ENCODE measurements around the gene PIK3R5.

PIK3R5 gene

DNA sequence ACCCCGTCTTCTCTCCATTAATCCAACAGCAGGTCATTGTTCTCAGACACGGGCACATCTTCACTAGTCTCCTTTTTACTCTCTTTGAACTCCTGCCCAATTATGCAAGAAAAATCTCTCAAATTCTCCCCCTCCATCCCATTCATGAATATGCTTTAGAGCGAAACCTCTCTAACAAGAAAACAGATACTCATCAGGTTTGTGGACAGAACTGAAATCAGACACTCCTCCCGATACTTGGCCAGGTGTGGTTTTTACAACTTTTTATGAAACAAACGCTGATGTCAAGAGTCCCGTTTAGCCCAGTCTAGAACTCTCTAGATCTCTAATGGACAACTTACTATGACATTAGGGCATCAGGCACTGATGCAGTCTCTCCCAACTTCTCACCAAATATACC lies 40.9 kb downstream of the PIK3R5 start:
- DNase-seq, result no peak

DNA sequence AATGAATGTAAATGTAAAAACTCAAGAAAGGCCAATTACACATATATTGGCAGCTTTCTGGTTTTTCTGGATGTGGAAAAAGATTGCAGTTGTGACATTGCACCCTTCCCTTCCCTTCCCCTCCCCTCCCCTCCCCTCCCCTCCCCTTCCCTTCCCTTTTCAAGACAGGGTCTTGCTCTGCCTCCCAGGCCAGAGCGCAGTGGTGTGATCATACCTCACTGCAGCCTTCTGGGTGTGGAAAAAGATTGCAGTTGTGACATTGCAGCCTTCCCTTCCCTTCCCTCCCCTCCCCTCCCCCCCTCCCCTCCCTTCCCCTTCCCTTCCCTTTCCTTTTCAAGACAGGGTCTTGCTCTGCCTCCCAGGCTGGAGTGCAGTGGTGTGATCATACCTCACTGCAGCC lies 41.7 kb downstream of the PIK3R5 start:
- peak; percentile 35 to 73 (median 70) for DNase-seq

DNA sequence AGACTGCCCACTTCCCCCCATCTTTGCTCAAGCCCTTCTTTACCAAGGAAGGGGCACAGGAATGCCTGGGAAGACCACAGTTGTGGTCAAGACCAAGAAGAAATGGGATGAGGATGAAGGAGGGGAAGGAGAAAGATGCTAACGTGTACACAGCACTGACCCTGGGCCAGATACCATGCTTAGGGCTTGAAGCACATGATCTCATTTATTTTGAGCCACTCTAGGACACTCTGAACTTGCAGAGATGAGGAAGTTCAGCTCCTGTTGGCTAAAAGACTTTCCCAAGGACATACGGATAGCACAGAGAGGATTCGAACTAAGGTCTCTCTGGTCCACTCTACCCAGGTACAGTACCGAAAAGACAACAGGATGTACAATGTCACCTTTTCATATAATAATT lies 42.6 kb downstream of the PIK3R5 start:
- DNase-seq, result peak; percentile 71 to 89 (median 80)

DNA sequence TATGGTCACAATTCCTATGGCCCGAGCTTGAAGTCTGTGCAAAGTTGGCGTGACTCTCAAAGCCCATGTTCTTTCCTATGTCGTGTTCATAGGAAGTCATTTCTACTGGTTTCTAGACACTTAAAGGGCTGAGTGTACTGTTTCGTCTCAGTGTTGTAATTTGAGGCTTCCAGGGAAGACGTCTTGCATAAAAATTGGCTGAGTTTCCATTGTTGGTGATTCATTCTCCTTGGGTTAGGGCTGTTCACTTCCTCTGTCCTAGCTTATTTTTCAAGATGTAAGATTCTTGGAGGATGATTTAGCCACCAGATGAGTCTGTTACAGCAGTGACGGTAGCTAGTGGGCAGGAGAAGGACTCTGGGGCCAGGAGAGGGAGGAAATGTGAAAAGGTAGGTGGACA lies 43.1 kb downstream of the PIK3R5 start:
- peak; percentile 84 to 99 (median 92) for DNase-seq

DNA sequence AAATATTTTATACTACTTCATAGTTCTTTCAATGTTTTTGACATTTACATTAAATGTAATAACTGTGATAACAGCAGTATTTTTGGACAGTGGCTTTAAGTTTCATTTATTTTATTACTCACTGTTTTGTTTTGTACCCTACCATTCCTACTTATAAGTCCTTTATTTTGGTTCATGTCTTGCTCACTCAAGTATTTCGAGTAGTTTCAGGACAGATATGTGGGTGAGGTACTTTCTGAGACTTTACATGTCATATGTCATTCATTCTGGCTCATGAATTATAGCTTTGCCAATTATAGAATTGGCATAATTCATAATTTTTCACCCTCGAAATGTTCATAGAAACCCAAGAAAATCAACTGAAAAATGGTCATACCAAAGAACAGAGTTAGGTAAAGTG lies 44.4 kb downstream of the PIK3R5 start:
- no peak for DNase-seq

DNA sequence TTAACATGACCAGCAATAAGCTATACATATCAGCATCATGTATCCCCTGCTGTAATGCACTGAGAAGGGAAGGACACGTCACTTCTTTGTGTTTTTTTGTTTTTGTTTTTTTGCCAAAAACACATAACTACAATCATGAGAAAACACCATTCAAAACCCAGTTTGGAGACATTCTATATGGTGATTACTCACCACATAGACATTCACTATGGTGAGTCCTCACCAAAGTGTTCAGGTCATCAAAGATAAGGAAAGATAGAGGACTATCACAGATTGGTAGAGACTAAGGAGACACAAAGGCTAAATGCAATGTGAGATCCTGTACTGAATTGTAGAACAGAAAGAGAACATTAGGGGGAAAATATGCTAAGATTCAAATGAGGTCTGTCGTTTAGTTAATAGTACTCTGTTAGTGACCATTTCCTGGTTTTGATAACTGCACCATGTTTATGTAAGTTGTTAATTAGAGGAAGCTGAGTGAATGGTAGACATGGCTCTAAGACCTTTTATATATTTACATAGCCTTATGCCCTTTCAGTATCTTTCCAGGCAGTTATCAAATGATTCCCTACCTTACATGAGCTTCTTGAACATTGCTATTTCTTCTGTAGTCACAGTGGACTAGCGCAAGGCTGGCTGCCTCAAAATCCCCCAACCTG lies 46.6 kb downstream of the PIK3R5 start:
- peak in 2 of 4 experiments; percentile 37 to 53 for DNase-seq

DNA sequence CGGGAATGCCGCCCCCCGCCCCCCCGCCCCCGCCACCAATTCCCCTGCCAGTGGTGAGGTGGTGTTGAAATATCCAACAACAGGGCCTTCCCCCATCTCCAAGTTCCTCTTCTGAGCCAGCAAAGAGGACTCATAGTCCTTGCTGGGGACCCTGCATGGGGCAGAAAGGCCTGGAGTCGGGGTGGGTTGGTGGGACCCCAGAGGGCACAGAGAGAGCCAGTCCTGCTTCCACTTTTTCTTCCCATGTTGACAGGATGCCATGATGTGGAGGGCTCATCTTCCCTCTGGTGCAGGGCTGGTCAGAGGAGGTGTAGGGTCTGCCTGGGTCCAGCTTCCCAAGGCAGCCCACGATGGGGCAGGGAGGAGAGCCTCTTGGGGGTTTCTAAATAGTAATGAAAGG lies 49.0 kb downstream of the PIK3R5 start:
- DNase-seq, result peak; percentile 70 to 91 (median 85)

DNA sequence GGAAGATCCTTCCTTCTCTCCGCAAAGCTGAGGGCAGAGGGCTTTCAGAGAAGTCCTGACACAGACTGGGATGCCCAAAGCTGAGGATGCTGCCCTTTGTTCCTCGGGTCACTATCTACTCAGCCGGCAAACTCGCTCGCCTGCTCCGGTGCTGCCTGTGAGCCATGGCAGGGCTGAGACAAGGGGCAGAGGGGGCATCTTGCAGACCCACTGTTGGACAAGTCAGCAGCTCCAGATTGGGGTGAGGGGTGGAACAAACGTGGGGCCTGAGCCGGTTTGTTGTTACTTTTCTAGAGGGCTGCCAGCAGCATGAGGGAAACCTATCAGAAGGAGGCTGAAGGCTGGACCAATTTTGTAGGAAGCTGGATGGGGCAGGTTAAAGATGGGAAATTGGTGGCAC lies 51.0 kb downstream of the PIK3R5 start:
- no peak for DNase-seq

DNA sequence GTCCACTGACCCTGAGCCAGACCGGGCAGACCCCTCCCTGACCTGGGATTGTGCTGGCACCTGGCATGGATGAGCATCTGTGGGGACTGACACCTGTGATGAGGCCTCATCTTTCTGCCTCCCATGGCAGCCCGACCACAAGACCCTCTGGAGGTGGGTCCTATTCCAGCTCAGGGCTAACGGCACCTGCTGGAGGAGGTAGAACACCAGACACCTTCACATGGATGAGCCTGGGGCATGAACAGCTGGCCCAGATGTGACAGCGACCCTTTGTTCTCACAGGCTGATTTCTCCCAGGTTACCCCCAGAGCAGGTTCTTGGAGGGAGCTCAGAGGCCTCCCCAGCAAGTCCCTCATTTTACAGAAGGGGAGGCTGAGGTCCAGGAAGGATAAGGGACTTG lies 51.6 kb downstream of the PIK3R5 start:
- DNase-seq, result no peak

DNA sequence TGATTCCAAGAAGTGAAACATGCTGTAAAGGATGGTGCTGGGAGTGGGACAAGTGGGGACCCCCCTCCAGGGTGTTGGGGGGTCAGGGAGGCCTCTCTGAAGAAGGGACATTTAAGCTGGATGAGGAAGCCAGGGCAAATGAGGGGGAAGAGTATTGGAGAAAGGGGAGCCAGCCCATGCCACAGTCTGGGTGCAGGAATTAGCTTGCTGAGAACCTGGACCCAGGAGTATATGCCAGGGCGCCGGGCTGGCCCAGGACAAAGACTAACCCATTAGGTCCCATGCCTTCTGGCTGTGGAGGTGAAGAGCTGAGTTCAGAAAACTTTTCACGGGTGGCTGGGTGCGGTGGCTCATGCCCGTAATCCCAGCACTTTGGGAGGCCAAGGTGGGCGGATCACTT lies 52.4 kb downstream of the PIK3R5 start:
- DNase-seq, result no peak

DNA sequence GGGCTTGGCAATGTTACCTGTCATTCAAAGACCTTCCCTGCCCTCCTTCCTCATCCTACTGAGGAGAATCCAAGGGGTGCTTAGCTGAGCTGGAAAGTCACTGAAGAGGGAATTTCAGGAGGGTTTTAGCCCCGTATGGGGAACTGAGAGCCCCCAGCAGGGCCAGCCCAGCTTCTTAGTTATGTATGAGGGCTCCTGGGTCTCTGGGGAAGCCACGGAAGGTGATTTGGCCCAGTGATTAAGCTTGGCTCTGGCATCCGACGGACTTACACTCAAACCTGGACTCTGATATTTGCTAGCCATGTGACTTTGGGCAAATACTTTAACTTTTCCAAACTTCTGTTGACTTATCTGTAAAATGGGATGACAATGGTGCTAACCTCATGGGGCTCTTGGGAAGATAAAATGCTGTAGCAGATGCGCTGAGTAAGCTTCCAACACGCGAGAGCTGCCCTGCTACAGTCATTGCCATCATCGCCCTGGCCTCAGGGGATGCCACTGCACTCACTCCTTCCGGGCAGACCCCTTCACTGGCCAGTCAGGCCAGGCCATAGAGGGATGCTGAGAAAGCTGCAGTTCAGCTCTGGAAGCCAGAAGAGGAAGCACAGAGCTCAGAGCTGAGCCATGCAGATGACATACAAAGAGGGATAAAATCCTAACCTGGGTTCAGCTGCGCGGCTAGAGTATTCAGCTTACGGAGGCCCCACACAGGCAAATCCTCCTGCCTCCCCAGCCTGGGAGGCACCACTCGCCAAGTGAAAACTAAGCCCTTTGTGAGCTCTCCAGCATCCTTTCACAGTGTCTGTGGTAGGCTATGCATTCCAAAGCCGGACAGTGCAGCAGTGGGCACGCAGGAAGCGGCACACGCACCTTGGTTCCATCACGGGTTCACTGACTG lies 53.2 kb downstream of the PIK3R5 start:
- DNase-seq, result peak in 1 of 4 experiments; percentile 36

DNA sequence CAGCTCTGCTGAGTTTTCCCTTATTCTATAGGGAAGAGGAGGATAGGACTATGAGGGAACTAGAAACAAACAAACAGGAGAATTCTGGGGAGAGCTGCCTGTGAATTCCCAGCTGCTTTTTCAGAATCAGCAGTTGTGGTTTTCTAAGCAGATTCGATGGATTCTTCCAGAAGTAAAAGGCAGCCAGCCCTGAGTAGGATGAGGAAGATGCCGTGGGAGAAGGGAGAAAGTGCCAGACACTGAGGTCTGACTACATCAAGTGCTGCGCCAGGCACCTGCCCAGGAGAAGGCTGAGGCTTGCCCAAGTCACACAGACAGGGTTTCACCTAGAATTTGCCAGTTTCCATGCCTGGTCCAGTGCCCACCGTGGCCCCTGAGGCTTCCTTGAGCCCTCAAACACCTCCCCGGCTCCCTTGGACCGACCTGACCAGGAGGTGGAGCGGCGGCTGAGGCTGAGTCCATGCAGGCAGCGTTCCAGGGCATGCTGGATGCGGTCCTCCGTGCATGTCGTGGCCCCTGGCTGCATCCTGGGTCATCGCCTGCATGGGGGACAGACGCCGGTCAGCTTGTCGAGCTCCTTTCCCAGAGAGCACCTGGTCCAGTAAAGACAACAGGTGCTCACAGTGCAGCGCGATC lies 54.4 kb downstream of the PIK3R5 start:
- DNase-seq, result peak in 3 of 4 experiments; percentile 30 to 48 (median 46)

DNA sequence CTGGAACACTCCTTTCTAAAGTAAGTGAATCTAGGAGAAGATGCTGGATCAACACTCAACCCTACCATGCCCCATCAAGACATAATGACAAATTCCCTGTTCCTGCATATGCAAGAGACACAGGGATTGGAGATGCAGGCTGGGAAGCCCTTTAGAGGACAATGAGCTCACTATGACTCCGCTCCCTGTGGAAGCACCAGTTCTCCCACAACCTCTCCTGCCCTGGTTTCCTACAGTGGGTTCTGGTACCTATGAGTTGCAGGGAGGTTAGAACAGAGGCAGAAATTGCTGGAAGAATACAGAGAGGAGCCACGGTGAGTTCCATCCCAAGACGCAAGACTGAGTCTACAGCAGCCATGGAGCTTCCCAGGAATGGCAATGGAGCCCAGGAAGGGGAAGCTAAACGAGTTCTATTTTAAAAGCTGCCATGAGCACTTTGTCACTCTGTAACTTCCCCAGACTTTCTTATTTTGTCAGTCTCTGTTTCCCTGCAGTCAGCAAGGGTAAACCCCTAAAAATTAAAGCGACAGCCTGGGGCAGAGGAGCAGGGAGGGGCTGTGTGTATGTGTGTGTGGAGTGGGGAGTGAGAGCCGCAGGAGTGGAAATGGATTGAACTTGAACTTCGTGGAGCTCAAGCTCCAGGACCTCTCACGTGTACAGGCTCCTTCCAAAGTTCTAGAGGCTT lies 55.8 kb downstream of the PIK3R5 start:
- DNase-seq, result peak; percentile 56 to 84 (median 76)

DNA sequence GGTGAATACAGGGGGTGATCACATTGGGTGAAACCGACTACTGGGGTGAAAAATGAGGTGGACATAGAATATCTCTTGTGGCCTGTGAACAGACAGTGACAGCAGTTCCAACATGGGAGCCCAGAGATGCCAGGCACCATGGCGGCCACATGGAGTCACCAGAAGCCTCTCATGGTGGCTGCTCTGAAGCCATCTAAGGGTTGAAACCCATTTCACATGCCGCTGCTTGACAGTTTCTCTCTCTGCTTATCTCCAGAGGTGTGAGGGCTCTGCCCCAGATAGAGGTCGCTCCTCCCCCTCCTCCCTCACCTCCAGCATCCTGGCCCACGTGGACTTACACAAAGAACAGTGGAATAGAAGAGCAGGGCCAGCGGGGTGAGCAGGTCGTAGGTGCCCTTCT lies 60.2 kb downstream of the PIK3R5 start:
- DNase-seq, result peak in 1 of 4 experiments; percentile 6

DNA sequence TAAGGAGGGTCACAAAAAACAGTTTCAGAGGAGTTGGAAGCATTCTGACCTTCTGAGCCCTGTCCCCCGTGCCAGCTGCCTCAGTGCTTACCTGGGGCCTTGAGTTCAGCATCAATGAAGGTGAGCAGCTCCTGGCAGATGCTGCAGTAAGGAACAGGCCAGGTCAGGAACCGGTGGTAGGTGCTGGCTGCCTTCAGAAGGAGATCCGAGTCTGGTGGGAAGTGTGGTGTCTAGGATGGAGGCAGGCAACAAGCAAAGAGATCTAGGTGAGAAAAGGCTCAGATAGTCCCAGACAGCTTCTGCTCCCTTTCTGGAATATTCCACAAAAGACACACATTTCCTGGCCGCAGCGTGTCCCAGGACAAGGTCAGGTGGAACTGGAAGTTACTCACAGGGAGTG lies 60.8 kb downstream of the PIK3R5 start:
- peak in 1 of 4 experiments; percentile 1 for DNase-seq

DNA sequence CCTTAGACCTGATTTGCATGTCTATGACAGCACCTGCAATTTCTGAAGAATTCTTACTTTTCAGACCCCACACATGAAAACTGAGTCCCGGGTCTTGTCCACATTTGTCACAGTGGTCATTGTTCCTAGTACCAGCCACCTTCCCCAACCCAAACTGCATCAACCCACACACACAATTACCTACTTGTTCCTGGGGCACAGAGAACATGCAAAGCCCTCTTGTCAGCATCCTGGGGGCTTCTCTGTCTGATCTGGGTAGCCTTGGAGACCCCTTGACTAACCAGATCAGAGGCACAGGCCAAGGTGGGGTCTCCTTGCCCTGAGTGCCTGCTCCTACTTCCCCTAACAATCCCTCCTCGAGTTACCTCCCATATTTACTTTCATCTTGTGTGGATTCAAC lies 61.3 kb downstream of the PIK3R5 start:
- DNase-seq, result peak in 1 of 4 experiments; percentile 1

DNA sequence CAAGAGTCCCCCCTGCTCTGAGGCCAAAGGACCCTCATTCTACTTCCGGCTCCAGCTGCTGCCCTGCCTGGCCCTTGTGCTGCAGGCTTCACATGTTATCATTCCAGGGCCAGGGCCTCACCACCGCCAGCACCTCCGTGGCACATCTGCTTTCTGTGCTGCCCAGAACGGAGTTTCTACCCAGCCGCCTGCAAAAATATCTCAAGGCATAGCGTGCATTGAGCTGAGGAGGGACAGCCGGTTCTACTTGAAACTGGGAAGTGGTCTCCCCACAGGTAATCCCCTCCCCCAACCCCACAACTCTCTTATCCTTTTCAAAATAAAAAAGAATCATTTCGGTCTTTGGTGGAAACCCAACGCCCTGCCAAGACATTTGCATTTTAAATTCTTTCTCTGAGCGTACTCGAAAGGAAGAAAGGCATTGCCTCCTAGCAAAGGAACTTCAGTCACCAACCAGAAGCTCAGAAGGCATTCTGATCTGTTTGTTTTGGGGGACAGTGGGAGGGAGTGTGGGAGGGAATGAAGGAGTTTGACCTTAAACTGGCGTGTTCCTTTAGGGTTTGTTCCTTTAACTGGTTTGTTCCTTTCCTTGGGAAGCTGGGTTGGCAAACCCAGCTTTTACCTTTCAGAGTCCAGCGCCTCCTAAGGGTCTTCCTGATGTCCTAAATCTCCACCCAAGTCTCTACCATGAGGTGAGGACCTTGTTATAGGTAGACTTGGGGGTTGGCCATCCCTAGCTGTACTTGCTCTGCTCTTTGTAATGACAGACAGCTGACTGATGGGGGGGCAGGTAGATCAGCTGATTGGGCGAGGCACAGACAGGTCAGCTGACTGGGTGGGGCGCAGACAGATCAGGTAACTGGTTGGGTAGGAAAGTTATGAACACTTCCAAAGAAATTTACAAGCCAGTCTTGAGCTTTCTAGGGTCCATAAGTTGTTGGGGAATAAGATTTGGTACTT lies 64.6 kb downstream of the PIK3R5 start:
- DNase-seq, result peak; percentile 24 to 66 (median 46)

DNA sequence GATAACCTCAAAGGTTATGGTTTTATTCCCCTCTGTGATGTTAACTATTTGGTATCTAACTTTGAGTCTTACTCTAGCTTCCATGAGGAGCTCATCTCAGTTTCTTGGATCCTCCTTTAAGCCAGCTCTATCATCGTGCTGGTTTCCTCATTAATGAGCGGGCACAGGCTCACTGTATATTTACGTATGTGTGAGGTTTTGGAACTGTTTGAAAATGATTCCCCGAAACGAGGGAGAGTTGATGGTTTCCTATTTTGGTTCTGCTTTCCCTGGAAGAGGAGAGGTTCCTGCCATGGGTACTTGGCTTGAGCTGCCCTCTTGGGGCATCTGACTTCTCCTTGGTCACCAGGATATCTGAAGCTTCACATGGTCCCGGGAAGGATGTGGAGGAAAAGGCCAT lies 65.3 kb downstream of the PIK3R5 start:
- DNase-seq, result peak in 3 of 4 experiments; percentile 48 to 50 (median 49)

DNA sequence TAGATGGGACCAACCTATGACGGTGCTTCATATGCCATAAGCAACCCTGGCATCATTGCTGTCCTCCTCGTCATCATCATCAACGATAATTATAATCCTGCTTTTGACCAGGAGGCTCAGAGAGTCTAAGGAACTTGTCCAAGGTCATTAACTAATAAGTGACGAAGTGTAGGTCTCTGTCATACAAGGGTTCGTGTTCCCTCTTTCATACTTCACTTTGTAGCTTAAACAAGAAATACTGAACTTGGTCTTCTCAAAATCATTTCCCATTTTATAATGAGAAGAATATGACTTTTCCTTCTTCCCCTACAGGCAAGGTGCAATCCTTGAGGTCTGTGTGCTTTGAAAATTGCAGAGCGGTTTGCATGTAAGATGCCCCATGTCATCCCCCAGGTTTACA lies 66.9 kb downstream of the PIK3R5 start:
- peak in 2 of 4 experiments; percentile 44 to 51 for DNase-seq

DNA sequence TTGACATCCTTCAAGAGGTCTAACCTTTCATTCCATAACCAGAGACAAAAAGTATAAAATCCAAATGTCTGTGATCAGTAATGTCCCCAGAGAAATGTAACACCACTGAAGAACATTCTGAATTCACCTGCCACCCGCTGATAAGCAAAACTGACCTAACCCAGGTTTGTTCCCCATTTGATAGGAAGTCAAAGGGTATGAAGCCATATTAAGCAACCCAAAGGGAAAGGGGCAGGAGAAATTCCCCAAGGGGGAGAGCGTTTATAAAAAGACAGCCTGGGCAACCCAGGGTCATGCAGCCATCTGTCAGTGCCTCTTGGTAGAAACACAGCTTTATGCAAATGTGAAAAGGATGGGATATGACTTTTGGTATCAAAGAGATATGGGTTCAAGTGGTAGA lies 67.4 kb downstream of the PIK3R5 start:
- DNase-seq, result no peak
